Endodermal cell (in vitro differentiated cells): ENCODE data around the gene AQP5. TPM values are rescaled to one million over a fixed set of nuclear protein-coding genes. Genes with fewer than 3 reads are reported as not detected.
A peak's percentile ranks its signal among the peaks of the same experiment; 100 is the strongest.

Experiments
- DNase-seq: peaks from one replicate; pipeline ENCODE4 v3.0.0-alpha.2; 2017
- H3K27ac ChIP-seq: 2 replicates; pipeline ENCODE4 v1.5.1; 2013; ENCODE audit warnings: mild to moderate bottlenecking, low read depth, low read length, moderate library complexity
- H3K27me3 ChIP-seq: 2 replicates; pipeline ENCODE4 v1.6.1; 2013; ENCODE audit warnings: mild to moderate bottlenecking, low read length, moderate library complexity; ENCODE audit not compliant: insufficient read depth, control insufficient read depth, poor library complexity, severe bottlenecking
- H3K36me3 ChIP-seq: 2 replicates; pipeline ENCODE4 v1.7.0; 2013; ENCODE audit warnings: mild to moderate bottlenecking, low read length, moderate library complexity; ENCODE audit not compliant: control insufficient read depth, insufficient read depth
- H3K4me1 ChIP-seq: one replicate; pipeline ENCODE4 v1.7.0; 2013; ENCODE audit warnings: low read length; ENCODE audit not compliant: control insufficient read depth, insufficient read depth
- H3K4me3 ChIP-seq: 2 replicates; pipeline ENCODE4 v1.5.1; 2013; ENCODE audit warnings: mild to moderate bottlenecking, low read length, moderate library complexity
- H3K9ac ChIP-seq: 2 replicates; pipeline ENCODE4 v1.6.1; 2013; ENCODE audit warnings: mild to moderate bottlenecking, low read length, moderate library complexity; ENCODE audit not compliant: poor library complexity, severe bottlenecking; ENCODE audit errors: extremely low read depth
- H3K9me3 ChIP-seq: 2 replicates; pipeline ENCODE4 v1.6.1; 2013; ENCODE audit warnings: mild to moderate bottlenecking, low read length, moderate library complexity; ENCODE audit not compliant: control insufficient read depth
- H3K27ac Mint-ChIP-seq: 2 replicates; pipeline ENCODE4 v1.8.0; 2020; ENCODE audit warnings: mixed read lengths
- H3K27me3 Mint-ChIP-seq: 2 replicates; pipeline ENCODE4 v1.8.0; 2021; ENCODE audit warnings: mild to moderate bottlenecking, mixed read lengths; ENCODE audit not compliant: insufficient read depth
- H3K36me3 Mint-ChIP-seq: 2 replicates; pipeline ENCODE4 v1.8.0; 2020; ENCODE audit warnings: low read depth, mixed read lengths
- H3K4me1 Mint-ChIP-seq: 2 replicates; pipeline ENCODE4 v1.8.0; 2020; ENCODE audit warnings: mixed read lengths
- H3K4me3 Mint-ChIP-seq: 2 replicates; pipeline ENCODE4 v1.8.0; 2020; ENCODE audit warnings: mild to moderate bottlenecking, moderate library complexity, mixed read lengths
- H3K9me3 Mint-ChIP-seq: 2 replicates; pipeline ENCODE4 v1.8.0; 2020; ENCODE audit warnings: mild to moderate bottlenecking, mixed read lengths
- WGBS, 2 experiments: methylation state at CpG; one replicate each; pipeline versions ENCODE4 v1.1.5 to v1.1.7; 2013; ENCODE audit warnings: missing lambda C conversion rate in 2 of 2, mixed read lengths in 1 of 2; ENCODE audit not compliant: insufficient coverage in 1 of 2, insufficient read length in 1 of 2; 5-methylcytosine and 5-hydroxymethylcytosine counted together
- total RNA-seq, 2 donors: library from RNA; stranded (reverse); fragmentation: NEBNext Ultra II Directional in 1 of 2; extraction: Animal tissue kit (Norgen Biotek cat#: 25700) in 1 of 2; gene quantifications; 2 replicates in 1 of 2; 3 replicates in 1 of 2; pipeline ENCODE4 v1.2.1, GENCODE V29; 2021
- TF ChIP-seq, protein P1 (sequence below): fragments of 200-600 bp; sonication (generic); conservative IDR thresholded peaks from 2 replicates; pipeline ENCODE4 v1.5.0; 2021; ENCODE audit warnings: antibody characterized with exemption, mild to moderate bottlenecking

AQP5 gene
- total RNA-seq, 2 donors from 2014 or later, result 0.62 to 0.77 TPM

DNA sequence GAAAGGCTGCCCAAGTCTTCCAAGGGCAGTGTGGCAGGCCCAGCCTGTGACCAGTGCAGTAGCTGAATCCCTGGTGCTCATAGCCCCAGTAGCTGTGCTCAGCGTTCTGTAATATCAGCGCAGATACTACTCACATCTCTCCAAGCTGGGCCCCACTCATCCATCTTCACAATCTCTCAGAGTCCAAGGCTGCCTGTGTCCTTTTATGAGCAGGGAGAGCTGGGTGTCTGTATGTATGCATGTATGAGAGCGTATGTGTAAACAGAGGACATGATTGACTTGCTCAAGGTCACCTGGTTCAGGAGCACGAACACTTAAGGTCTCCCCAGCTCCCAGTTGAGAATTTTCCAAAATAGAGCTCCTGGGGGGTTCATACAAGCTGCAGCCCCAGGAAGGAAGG, 16.5 kb downstream of the AQP5 start:
- H3K4me3 Mint-ChIP-seq, result no peak overlapping the region
- Histone ChIP-seq H3K4me1 (peaks cover 3% of the 10 kb centered on the region), H3K27me3 (peaks cover 15% of the 10 kb centered on the region), H3K27ac (peak overlapping the region; percentile 88), H3K9ac (no peak overlapping the region), H3K4me3 (no peak overlapping the region), H3K9me3 (no peaks in the 10 kb centered on the region), H3K36me3 (no peaks in the 10 kb centered on the region)
- WGBS, 2 experiments, result 98 to 100% methylated on average over 3 to 4 of the region's 4 CpGs
- no peaks in the 10 kb centered on the region for H3K9me3 Mint-ChIP-seq
- peaks cover 31% of the 10 kb centered on the region for H3K4me1 Mint-ChIP-seq
- DNase-seq, result no peak
- peaks cover 15% of the 10 kb centered on the region for H3K27me3 Mint-ChIP-seq
- H3K27ac Mint-ChIP-seq, result no peak overlapping the region
- no peaks in the 10 kb centered on the region for H3K36me3 Mint-ChIP-seq
- TF ChIP-seq, protein P1, sequence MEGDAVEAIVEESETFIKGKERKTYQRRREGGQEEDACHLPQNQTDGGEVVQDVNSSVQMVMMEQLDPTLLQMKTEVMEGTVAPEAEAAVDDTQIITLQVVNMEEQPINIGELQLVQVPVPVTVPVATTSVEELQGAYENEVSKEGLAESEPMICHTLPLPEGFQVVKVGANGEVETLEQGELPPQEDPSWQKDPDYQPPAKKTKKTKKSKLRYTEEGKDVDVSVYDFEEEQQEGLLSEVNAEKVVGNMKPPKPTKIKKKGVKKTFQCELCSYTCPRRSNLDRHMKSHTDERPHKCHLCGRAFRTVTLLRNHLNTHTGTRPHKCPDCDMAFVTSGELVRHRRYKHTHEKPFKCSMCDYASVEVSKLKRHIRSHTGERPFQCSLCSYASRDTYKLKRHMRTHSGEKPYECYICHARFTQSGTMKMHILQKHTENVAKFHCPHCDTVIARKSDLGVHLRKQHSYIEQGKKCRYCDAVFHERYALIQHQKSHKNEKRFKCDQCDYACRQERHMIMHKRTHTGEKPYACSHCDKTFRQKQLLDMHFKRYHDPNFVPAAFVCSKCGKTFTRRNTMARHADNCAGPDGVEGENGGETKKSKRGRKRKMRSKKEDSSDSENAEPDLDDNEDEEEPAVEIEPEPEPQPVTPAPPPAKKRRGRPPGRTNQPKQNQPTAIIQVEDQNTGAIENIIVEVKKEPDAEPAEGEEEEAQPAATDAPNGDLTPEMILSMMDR, result no peak

DNA sequence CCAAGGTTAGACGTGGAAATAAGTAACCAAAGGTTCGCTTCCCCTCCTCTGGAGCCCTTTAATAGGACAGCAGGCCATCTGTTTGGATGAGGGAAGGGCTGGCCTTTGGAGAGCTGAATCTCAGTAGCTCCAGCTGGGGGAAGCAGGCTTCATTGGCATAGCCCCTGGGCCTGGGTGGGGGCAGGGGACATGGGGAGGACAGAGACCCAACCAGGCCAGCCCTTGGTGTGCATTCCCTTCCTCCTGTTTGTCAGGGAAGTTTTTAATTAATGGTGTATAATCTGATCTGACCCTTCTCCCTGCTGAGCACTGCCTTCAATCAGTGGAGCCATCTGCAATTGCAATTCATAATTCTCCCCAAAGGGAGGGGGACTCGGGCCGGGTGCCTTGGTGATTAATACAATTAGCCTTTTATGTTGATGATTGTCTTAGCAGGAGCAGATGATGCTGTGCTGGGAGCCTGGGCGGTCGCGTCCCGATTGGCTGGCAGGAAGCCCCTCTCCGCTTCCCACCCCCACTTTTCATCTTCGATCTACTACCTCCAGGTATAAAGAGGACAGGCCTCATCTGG, 17.4 kb downstream of the AQP5 start:
- H3K4me1 Mint-ChIP-seq, result peaks cover 37% of the 10 kb centered on the region
- H3K4me3 ChIP-seq, result no peak overlapping the region
- H3K27ac Mint-ChIP-seq, result no peak overlapping the region
- TF ChIP-seq, protein P1, result no peak
- H3K27ac ChIP-seq, result peak overlapping the region; percentile 88
- 82 to 100% methylated on average over 2 to 5 of the region's 10 CpGs for WGBS, 2 experiments
- H3K9me3 Mint-ChIP-seq, result no peaks in the 10 kb centered on the region
- no peaks in the 10 kb centered on the region for H3K36me3 Mint-ChIP-seq
- DNase-seq, result peak; percentile 39
- peaks cover 5% of the 10 kb centered on the region for H3K4me1 ChIP-seq
- H3K27me3 Mint-ChIP-seq, result peaks cover 9% of the 10 kb centered on the region
- peaks cover 17% of the 10 kb centered on the region for H3K27me3 ChIP-seq
- H3K9me3 ChIP-seq, result no peaks in the 10 kb centered on the region
- H3K4me3 Mint-ChIP-seq, result no peak overlapping the region
- no peaks in the 10 kb centered on the region for H3K36me3 ChIP-seq
- H3K9ac ChIP-seq, result no peak overlapping the region

DNA sequence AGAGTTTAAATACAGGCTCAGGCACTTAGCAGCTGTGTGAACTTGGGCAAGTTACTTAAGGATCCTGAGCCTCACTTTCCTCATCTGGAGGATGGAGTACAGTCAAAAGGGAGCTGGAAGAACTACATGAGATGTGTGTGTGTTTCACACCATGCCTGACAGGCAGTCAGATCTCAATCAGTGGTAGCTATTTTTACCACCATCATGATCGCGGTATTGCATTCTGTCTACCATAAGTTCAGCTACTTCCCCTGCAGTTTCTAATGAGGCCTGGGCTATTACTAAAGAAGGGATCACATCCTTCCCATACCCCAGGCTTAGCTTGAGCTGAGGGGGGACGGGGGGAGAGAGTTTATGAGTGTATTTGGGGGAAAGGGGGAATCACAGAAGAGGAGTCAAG, 18.1 kb downstream of the AQP5 start:
- Mint-ChIP-seq H3K4me1 (peaks cover 44% of the 10 kb centered on the region), H3K27ac (no peak overlapping the region), H3K36me3 (no peaks in the 10 kb centered on the region), H3K27me3 (peaks cover 9% of the 10 kb centered on the region), H3K9me3 (no peaks in the 10 kb centered on the region), H3K4me3 (no peak overlapping the region)
- peak; percentile 18 for DNase-seq
- TF ChIP-seq, protein P1, result no peak
- 80 to 100% methylated on average over 2 to 3 of the region's 3 CpGs for WGBS, 2 experiments
- Histone ChIP-seq H3K4me1 (peaks cover 12% of the 10 kb centered on the region), H3K9me3 (no peaks in the 10 kb centered on the region), H3K36me3 (no peaks in the 10 kb centered on the region), H3K4me3 (no peak overlapping the region), H3K27ac (no peak overlapping the region), H3K9ac (no peak overlapping the region), H3K27me3 (peaks cover 19% of the 10 kb centered on the region)
